Activated naive CD4-positive, alpha-beta T cell treated with anti-CD3 and anti-CD28 coated beads for 36 hours (primary cell): ENCODE results near the gene BEST2. TPM values are rescaled to one million over a fixed set of nuclear protein-coding genes. Genes with fewer than 3 reads are reported as not detected.
"Not testable (repeated sequence)": the region's sequence is repeated elsewhere in the genome, so short reads cannot be mapped to it uniquely, and the experiment has no call there.

Experiments
- CTCF ChIA-PET: fragments of 350-600 bp; sonication (Branson Sonifier 250); formaldehyde crosslinking; loops from one replicate; lab custom pipeline; 2021; ENCODE audit warnings: antibody characterized with exemption; lab: Charles Lee
- DNase-seq: peaks from one replicate; pipeline ENCODE4 v3.0.0-alpha.2; 2020
- H3K27ac Mint-ChIP-seq: one replicate; pipeline ENCODE4 v1.8.0; 2021; ENCODE audit warnings: mild to moderate bottlenecking, mixed read lengths
- H3K27me3 Mint-ChIP-seq: one replicate; pipeline ENCODE4 v1.8.0; 2021; ENCODE audit warnings: low read depth, mixed read lengths
- H3K36me3 Mint-ChIP-seq: one replicate; pipeline ENCODE4 v1.8.0; 2021; ENCODE audit warnings: low read depth, mixed read lengths
- H3K4me1 Mint-ChIP-seq: one replicate; pipeline ENCODE4 v1.8.0; 2021; ENCODE audit warnings: low read depth, mixed read lengths
- H3K4me3 Mint-ChIP-seq: one replicate; pipeline ENCODE4 v1.8.0; 2021; ENCODE audit warnings: mild to moderate bottlenecking, moderate library complexity, mixed read lengths
- H3K9me3 Mint-ChIP-seq: one replicate; pipeline ENCODE4 v1.8.0; 2021; ENCODE audit warnings: mixed read lengths
- intact Hi-C: fragments of 100-400 bp; cut with micrococcal nuclease; formaldehyde crosslinking; loops from one replicate; pipeline ENCODE4 v1.15.1; 2023
- total RNA-seq, 2 experiments: library from RNA; stranded (reverse); gene quantifications; one replicate each; pipeline ENCODE4 v1.2.3, GENCODE V29; 2021

BEST2 gene
- total RNA-seq, 2 experiments from 2014 or later = not detected

DNA sequence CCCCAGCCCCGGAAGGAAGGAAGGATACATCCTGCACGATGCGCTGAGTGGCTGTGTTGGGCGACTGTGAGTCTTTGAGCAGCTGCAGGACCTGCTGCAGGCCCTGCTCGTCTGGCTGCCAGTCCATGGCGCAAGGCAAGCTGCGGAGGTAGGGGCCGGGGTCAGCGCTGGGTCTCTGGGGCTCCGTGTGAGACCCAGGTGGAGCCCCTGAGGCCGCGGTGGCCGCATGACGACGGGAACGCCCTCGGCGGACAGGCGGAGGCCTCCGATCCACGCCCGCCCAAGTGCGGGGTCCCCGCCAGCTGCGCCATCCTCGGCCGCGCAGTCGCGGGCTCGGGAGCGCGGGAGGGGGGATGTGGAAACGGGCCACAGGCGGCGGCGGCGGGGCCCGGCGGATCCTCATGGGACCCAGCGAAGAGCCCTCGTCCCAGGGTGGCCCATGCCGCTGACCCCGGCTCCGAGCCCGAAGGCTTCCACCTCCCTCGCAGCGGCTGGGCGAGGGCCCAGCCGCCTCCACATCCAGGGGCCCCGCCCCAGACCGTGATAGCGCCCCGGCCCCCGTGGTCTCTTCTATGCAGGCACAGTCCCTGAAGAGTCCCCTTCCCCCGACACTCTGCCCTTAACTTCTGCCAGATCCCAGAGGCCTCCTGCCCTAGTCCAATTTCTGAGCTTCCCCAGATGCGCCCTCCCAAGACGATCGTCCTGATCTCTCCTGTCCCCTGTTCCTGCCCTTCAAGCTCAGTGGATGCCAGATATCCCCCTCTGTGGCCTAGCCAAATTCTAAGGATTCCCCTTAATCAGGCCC lies 30.5 kb upstream of the BEST2 start:
- CTCF ChIA-PET = interaction anchor here (0.6 to 1.5 kb wide), 7 partner anchors 8 to 182 kb away, joined by 3 to 5 read pairs (median 3); no protein-coding TSS in a partner anchor
- Mint-ChIP-seq H3K36me3 (peaks cover 36% of the 10 kb centered on the region), H3K4me1 (peaks cover 33% of the 10 kb centered on the region), H3K27ac (peak overlapping the region; percentile 91), H3K27me3 (no peaks in the 10 kb centered on the region), H3K9me3 (no peaks in the 10 kb centered on the region), H3K4me3 (peak overlapping the region; percentile 93)
- intact Hi-C loops = no loop called here
- DNase-seq = peak; percentile 37

DNA sequence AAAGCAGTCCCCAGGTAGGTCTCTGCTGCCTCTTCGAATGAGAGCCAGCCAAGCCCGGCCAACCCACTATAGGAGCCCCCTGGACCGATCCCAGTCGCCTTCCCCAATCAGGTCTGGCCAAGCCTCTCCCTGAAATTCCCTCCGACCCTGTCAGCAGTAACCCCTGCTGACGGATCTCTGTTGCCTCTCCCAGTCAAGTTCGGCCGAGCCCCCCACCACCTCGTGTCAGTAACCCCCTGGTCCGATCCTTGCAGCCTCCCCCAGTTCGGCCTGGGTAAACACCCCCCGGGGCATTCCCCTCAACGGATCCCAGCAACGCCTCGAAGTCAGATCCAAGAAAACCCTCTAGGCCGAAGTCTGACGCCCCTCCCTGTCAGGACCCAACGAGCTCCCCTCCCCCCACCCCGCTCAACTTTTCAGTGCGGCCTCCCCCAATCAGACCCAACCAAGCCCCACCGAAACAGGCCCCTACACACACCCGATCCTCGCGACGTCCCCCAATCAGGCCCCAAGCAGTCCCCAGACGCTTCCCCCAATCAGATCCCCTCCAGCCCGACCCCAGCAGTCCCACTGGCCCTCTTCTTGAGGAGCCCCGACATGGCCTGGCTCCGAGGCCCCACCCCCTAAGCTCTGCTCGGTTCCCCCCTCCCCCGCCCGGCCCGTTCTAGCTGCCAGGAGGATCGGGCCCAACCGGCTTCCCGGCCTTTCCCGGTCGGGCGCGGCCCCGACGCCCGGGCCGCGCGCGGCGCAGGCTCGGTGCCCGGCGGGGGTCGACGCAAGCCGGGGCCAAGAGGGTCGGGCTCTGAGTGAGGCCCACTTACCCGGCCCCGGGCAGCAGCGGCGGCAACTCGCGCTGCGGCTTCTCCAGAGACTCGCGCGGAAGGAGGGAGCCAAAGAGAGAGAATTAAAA lies 29.7 kb upstream of the BEST2 start:
- Mint-ChIP-seq H3K4me1 (peaks cover 33% of the 10 kb centered on the region), H3K27me3 (no peaks in the 10 kb centered on the region), H3K9me3 (no peaks in the 10 kb centered on the region), H3K4me3 (peak overlapping the region; percentile 93), H3K27ac (peak overlapping the region; percentile 91), H3K36me3 (peaks cover 34% of the 10 kb centered on the region)
- CTCF ChIA-PET = interaction anchor here (0.8 to 1.8 kb wide), 4 partner anchors 22 to 126 kb away, joined by 3 to 10 read pairs (median 4); no protein-coding TSS in a partner anchor
- intact Hi-C loops = loop anchor here (1.0 kb wide), 2 partner anchors 15 to 41 kb away; partner anchors contain the start of genes DHPS and GET3
- DNase-seq = peak; percentile 47

- Mint-ChIP-seq H3K9me3 (no peaks in the 10 kb centered on the region), H3K27ac (peak overlapping the region; percentile 78), H3K4me3 (peak overlapping the region; percentile 79), H3K27me3 (no peaks in the 10 kb centered on the region), H3K4me1 (peaks cover 33% of the 10 kb centered on the region), H3K36me3 (peaks cover 35% of the 10 kb centered on the region)
- CTCF ChIA-PET = interaction anchor here (0.7 to 2.5 kb wide), 4 partner anchors 11 to 37 kb away, joined by 3 to 14 read pairs (median 8); no protein-coding TSS in a partner anchor
- peak; percentile 97 for DNase-seq
- intact Hi-C loops = loop anchor here (1.0 kb wide), 2 partner anchors 15 to 41 kb away; partner anchors contain the start of genes DHPS and GET3
These were observed 28.8 kb upstream of the BEST2 start for GRCh38 chr19:12722566-12723380.

GRCh38 chr19:12723381-12723640 lies 28.3 kb upstream of the BEST2 start:
- Mint-ChIP-seq H3K27me3 (no peaks in the 10 kb centered on the region), H3K27ac (peak overlapping the region; percentile 78), H3K4me1 (peaks cover 33% of the 10 kb centered on the region), H3K9me3 (no peaks in the 10 kb centered on the region), H3K4me3 (peak overlapping the region; percentile 79), H3K36me3 (peaks cover 37% of the 10 kb centered on the region)
- intact Hi-C loops = no loop called here
- CTCF ChIA-PET = interaction anchor here (0.7 to 2.5 kb wide), 4 partner anchors 10 to 37 kb away, joined by 3 to 14 read pairs (median 8); no protein-coding TSS in a partner anchor
- DNase-seq = no peak

GRCh38 chr19:12723641-12724426 lies 27.8 kb upstream of the BEST2 start, which contains the start of gene TNPO2:
TSS of gene TNPO2 (minus strand) at chr19:12723932. CDS start at chr19:12720977, 2,955 bp downstream.
- Mint-ChIP-seq H3K27ac (peak within 1 kb of the TSS; percentile 78), H3K9me3 (no peaks in the 10 kb centered on the region), H3K4me1 (peaks cover 29% of the 10 kb centered on the region), H3K27me3 (no peaks in the 10 kb centered on the region), H3K36me3 (peaks cover 35% of the 10 kb centered on the region), H3K4me3 (peak within 1 kb of the TSS; percentile 79)
- CTCF ChIA-PET = interaction anchor here (0.7 to 2.5 kb wide), 6 partner anchors 9 to 84 kb away, joined by 3 to 14 read pairs (median 5); no protein-coding TSS in a partner anchor
- intact Hi-C loops = loop anchor here (1.0 kb wide), 1 partner anchor 9 kb away; no protein-coding TSS in a partner anchor
- DNase-seq = peak; percentile 77

GRCh38 chr19:12725612-12726011 lies 26.0 kb upstream of the BEST2 start:
- H3K9me3 Mint-ChIP-seq, H3K4me3 Mint-ChIP-seq, DNase-seq, H3K27ac Mint-ChIP-seq, intact Hi-C loops, H3K27me3 Mint-ChIP-seq: not testable (repeated sequence)
- CTCF ChIA-PET = interaction anchor here (0.7 to 1.0 kb wide), 2 partner anchors 29 to 156 kb away, joined by 3 to 4 read pairs; no protein-coding TSS in a partner anchor
- Mint-ChIP-seq H3K36me3 (peaks cover 42% of the 10 kb centered on the region), H3K4me1 (peaks cover 20% of the 10 kb centered on the region)

GRCh38 chr19:12726988-12727316 lies 24.6 kb upstream of the BEST2 start:
- no peaks in the 10 kb centered on the region for H3K27me3 Mint-ChIP-seq
- intact Hi-C loops = no loop called here
- H3K4me1 Mint-ChIP-seq = peaks cover 17% of the 10 kb centered on the region
- no peak overlapping the region for H3K27ac Mint-ChIP-seq
- DNase-seq = no peak
- no peaks in the 10 kb centered on the region for H3K9me3 Mint-ChIP-seq
- H3K36me3 Mint-ChIP-seq = peaks cover 42% of the 10 kb centered on the region
- no peak overlapping the region for H3K4me3 Mint-ChIP-seq
- CTCF ChIA-PET = interaction anchor here (1.2 kb wide), 1 partner anchor 30 kb away, joined by 4 read pairs; no protein-coding TSS in a partner anchor

GRCh38 chr19:12727745-12728433 lies 23.7 kb upstream of the BEST2 start:
- CTCF ChIA-PET = interaction anchor here (1.2 kb wide), 1 partner anchor 30 kb away, joined by 4 read pairs; no protein-coding TSS in a partner anchor
- H3K4me3 Mint-ChIP-seq = no peak overlapping the region
- DNase-seq = no peak
- H3K4me1 Mint-ChIP-seq = peaks cover 25% of the 10 kb centered on the region
- no peaks in the 10 kb centered on the region for H3K9me3 Mint-ChIP-seq
- no peaks in the 10 kb centered on the region for H3K27me3 Mint-ChIP-seq
- H3K27ac Mint-ChIP-seq = no peak overlapping the region
- peaks cover 41% of the 10 kb centered on the region for H3K36me3 Mint-ChIP-seq
- intact Hi-C loops = no loop called here

GRCh38 chr19:12730064-12730463 lies 21.5 kb upstream of the BEST2 start:
- CTCF ChIA-PET = no interaction called here
- no peak overlapping the region for H3K4me3 Mint-ChIP-seq
- peaks cover 23% of the 10 kb centered on the region for H3K4me1 Mint-ChIP-seq
- DNase-seq = no peak
- no peaks in the 10 kb centered on the region for H3K9me3 Mint-ChIP-seq
- H3K27me3 Mint-ChIP-seq = no peaks in the 10 kb centered on the region
- H3K27ac Mint-ChIP-seq = no peak overlapping the region
- peaks cover 49% of the 10 kb centered on the region for H3K36me3 Mint-ChIP-seq
- intact Hi-C loops = loop anchor here (5.0 kb wide), 2 partner anchors 118 to 422 kb away; partner anchors contain the start of genes IER2, STX10, ZNF490 and ZNF791

DNA sequence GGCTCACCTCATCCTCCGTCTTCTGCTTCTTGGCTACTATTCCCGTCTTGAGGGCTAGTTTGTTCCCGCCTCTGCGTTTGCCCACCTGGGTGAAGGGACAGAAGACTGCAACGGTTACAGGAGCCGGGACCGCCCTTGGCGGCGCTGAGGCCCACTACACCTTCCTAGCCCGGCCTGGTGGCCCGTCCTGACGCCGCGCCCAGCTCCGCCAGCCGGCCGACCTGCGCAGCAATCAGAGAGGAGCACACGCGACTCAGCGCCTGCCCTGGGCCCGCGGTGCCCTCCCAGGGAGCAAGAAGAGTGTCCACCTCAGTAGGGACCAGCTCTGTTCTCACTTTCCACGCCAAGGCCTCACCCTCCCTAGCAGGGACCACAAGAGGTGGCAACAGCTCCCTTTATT lies 20.3 kb upstream of the BEST2 start:
- CTCF ChIA-PET = interaction anchor here (0.6 to 1.6 kb wide), 3 partner anchors 34 to 112 kb away, joined by 3 read pairs; no protein-coding TSS in a partner anchor
- peaks cover 49% of the 10 kb centered on the region for H3K36me3 Mint-ChIP-seq
- no peak overlapping the region for H3K27ac Mint-ChIP-seq
- H3K4me1 Mint-ChIP-seq = peaks cover 28% of the 10 kb centered on the region
- intact Hi-C loops = loop anchor here (5.0 kb wide), 2 partner anchors 119 to 421 kb away; partner anchors contain the start of genes IER2, STX10, ZNF490 and ZNF791
- no peak overlapping the region for H3K4me3 Mint-ChIP-seq
- H3K27me3 Mint-ChIP-seq = no peaks in the 10 kb centered on the region
- H3K9me3 Mint-ChIP-seq = no peaks in the 10 kb centered on the region
- DNase-seq = no peak
